ENCODE data around the gene MMP3.

GRCh38 chr11:102891736-102892135 lies 48.3 kb upstream of the MMP3 start:
- TF ChIP-seq CTCF (IDR thresholded peaks at IDR 0.05) (no peak), POLR2AphosphoS5 (IDR thresholded peaks at IDR 0.05) (no peak)

All from prostate gland (tissue), 2 donors.